Esophagus squamous epithelium (tissue), 5 donors: ENCODE measurements around the gene MAN2C1. TPM values are rescaled to one million over a fixed set of nuclear protein-coding genes. Genes with fewer than 3 reads are reported as not detected.
A peak's percentile ranks its signal among the peaks of the same experiment; 100 is the strongest.
"Not testable (repeated sequence)": the region's sequence is repeated elsewhere in the genome, so short reads cannot be mapped to it uniquely, and the experiment has no call there.

ENCODE experiments used
- DNase-seq: peaks from one replicate; lab custom pipeline; 2025; lab: John Stamatoyannopoulos, UW
- H3K27ac ChIP-seq, 4 donors: fragments of 200-600 bp; sonication (generic); one replicate each; pipeline ENCODE4 v1.5.1; 2016 to 2019; ENCODE audit warnings: mild to moderate bottlenecking in 1 of 4
- H3K27me3 ChIP-seq, 4 donors: fragments of 200-600 bp; sonication (generic); 1 replicate in 3 of 4; 2 replicates in 1 of 4; pipeline versions ENCODE4 v1.5.1 to v1.6.0; 2017 to 2021; ENCODE audit warnings: antibody characterized with exemption in 1 of 4
- H3K36me3 ChIP-seq, 3 donors: fragments of 200-600 bp; sonication (generic); one replicate each; pipeline ENCODE4 v1.5.1; 2016 to 2019
- H3K4me1 ChIP-seq, 3 donors: fragments of 200-600 bp; sonication (generic); one replicate each; pipeline ENCODE4 v1.5.1; 2017 to 2019
- H3K4me3 ChIP-seq, 4 donors: fragments of 200-600 bp; sonication (generic); 1 replicate in 3 of 4; 2 replicates in 1 of 4; pipeline ENCODE4 v1.5.1; 2016 to 2019; ENCODE audit warnings: mild to moderate bottlenecking in 2 of 4, moderate library complexity in 1 of 4
- H3K9me3 ChIP-seq, 3 donors: fragments of 200-600 bp; sonication (generic); one replicate each; pipeline ENCODE4 v1.5.1; 2016 to 2019
- POLR2A ChIP-seq, 4 donors: fragments of 450-650 bp; IDR thresholded peaks; one replicate each; pipeline ENCODE4 v1.6.1; 2017; ENCODE audit warnings: antibody characterized with exemption in 4 of 4, mild to moderate bottlenecking in 4 of 4, moderate library complexity in 3 of 4
- WGBS, 2 donors: methylation state at CpG; one replicate each; pipeline ENCODE4 v1.1.5; 2018; 5-methylcytosine and 5-hydroxymethylcytosine counted together
- intact Hi-C: fragments of 100-400 bp; cut with DNase I; formaldehyde crosslinking; loops from one replicate; pipeline ENCODE4 v1.15.0; 2022
- total RNA-seq, 4 donors: library from RNA; depleted of rRNA; stranded (reverse); fragments of >200 nt; gene quantifications; one replicate each; pipeline ENCODE4 v1.1.0, GENCODE V29; 2016
- TF ChIP-seq, protein P1 (sequence below), 6 experiments: fragments of 450-650 bp in 4 of 6; fragments of 200-600 bp in 2 of 6; sonication (generic) in 2 of 6; IDR thresholded peaks; one replicate each; pipeline ENCODE4 v1.5.1; 2016 to 2019; ENCODE audit warnings: antibody characterized with exemption in 6 of 6, mild to moderate bottlenecking in 4 of 6, moderate library complexity in 4 of 6
- donor health status: DM: yes; HTN: yes; CAD: no.

MAN2C1 gene
- total RNA-seq, 4 donors from 2014 or later, result 60.3 to 134 (median 83.8) TPM

DNA sequence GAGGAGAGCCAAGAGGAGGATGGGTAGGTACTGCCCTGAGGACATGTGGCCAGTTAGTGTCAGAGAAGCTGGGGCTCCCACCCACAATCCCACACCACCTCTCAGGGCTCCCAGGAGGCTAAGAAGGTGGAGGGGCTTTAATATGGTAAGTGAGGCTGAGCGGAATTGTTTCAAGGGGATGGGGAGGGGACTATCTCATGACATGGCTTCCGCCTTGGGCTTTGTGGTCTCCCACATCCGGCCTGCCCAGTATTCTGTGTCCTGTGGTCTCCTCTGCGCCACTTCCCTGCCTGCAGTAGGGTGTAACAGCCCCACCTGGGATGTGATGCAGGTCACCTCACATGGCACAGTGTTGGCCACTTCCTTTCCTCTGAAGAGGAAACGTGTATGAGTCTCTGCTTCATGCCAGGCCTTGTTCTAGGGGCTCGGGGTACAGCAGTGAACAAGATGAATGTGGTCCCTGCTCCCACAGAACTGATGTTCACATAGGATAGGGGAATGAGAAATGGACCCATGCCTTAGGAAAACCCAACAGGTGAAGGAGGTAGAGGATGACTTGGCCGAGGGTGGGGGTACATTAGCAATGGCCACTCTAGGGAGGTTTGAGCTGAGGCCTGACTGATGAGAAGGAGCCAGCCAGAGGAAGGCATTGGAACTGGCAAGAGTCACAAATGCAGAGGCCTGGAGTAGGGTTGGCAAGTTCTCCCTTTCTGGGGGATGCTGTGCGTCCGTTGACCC lies 18.4 kb downstream of the MAN2C1 start:
- TF ChIP-seq, protein P1, sequence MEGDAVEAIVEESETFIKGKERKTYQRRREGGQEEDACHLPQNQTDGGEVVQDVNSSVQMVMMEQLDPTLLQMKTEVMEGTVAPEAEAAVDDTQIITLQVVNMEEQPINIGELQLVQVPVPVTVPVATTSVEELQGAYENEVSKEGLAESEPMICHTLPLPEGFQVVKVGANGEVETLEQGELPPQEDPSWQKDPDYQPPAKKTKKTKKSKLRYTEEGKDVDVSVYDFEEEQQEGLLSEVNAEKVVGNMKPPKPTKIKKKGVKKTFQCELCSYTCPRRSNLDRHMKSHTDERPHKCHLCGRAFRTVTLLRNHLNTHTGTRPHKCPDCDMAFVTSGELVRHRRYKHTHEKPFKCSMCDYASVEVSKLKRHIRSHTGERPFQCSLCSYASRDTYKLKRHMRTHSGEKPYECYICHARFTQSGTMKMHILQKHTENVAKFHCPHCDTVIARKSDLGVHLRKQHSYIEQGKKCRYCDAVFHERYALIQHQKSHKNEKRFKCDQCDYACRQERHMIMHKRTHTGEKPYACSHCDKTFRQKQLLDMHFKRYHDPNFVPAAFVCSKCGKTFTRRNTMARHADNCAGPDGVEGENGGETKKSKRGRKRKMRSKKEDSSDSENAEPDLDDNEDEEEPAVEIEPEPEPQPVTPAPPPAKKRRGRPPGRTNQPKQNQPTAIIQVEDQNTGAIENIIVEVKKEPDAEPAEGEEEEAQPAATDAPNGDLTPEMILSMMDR (IDR thresholded peaks at IDR 0.05), result no peak
- TF ChIP-seq POLR2A (IDR thresholded peaks at IDR 0.05), result no peak
- Histone ChIP-seq H3K4me1 (peaks cover 11 to 41% (median 14%) of the 10 kb centered on the region in 3 donors), H3K4me3 (no peak overlapping the region), H3K9me3 (peaks cover 0 to 4% (median 0%) of the 10 kb centered on the region in 3 donors), H3K36me3 (peaks cover 0 to 13% (median 4%) of the 10 kb centered on the region in 3 donors), H3K27ac (no peak overlapping the region), H3K27me3 (no peaks in the 10 kb centered on the region)
- intact Hi-C loops, result no loop called here
- WGBS, 2 donors, result 49 to 77% methylated on average over 8 to 9 of the region's 9 CpGs
- DNase-seq, result no peak

DNA sequence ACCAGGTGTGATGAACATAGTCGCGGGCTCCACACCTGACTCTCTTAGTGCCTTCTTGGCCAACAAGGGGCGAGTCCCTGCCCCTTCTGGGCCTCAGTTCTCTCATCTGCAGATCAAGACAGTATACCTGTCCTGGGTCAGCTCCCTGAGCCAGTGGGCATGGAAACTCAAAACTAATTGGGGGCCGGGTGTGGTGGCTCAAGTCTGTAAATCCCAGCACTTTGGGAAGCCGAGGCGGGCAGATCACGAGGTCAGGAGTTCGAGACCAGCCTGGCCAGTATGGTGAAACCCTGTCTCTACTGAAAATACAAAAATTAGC lies 19.1 kb downstream of the MAN2C1 start:
- WGBS, 2 donors, result 90 to 97% methylated on average over 2 to 5 of the region's 8 CpGs
- H3K27me3 ChIP-seq, intact Hi-C loops, H3K27ac ChIP-seq, DNase-seq, H3K9me3 ChIP-seq, H3K36me3 ChIP-seq: not testable (repeated sequence)
- Histone ChIP-seq H3K4me3 (peak overlapping the region in 2 of 4 donors; percentile 71 to 85), H3K4me1 (peaks cover 11 to 41% (median 14%) of the 10 kb centered on the region in 3 donors)

DNA sequence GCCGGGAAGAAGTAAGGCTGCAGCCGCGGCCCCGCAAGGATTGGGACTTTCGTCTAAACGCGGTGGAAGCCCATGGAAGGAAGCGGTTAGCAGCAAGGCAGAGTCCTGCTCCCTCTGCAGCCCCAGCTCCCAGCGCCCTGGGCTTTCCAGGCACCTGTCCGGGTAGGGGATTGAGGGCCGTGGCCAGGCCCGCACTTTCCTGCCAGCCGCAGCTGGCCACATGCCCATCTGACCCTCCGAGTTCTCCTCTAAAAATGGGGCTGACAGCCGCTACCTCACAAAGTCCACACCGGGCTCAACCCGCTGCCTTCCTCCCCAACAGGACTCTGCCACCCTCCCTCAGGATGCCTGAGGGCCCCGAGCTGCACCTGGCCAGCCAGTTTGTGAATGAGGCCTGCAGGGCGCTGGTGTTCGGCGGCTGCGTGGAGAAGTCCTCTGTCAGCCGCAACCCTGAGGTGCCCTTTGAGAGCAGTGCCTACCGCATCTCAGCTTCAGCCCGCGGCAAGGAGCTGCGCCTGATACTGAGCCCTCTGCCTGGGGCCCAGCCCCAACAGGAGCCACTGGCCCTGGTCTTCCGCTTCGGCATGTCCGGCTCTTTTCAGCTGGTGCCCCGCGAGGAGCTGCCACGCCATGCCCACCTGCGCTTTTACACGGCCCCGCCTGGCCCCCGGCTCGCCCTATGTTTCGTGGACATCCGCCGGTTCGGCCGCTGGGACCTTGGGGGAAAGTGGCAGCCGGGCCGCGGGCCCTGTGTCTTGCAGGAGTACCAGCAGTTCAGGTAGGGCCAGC lies 19.7 kb downstream of the MAN2C1 start:
- peak overlapping the region; percentile 71 to 89 (median 80) for H3K4me3 ChIP-seq
- WGBS, 2 donors, result 3 to 22% methylated on average over 8 to 19 of the region's 46 CpGs
- H3K4me1 ChIP-seq, result peaks cover 11 to 45% (median 14%) of the 10 kb centered on the region in 3 donors
- H3K27ac ChIP-seq, result peak overlapping the region; percentile 77 to 88 (median 84)
- H3K9me3 ChIP-seq, result peaks cover 0 to 4% (median 0%) of the 10 kb centered on the region in 3 donors
- H3K36me3 ChIP-seq, result peaks cover 0 to under 1% (median 0%) of the 10 kb centered on the region in 3 donors
- no peaks in the 10 kb centered on the region for H3K27me3 ChIP-seq
- intact Hi-C loops, result no loop called here
- TF ChIP-seq POLR2A (IDR thresholded peaks at IDR 0.05), result no peak
- TF ChIP-seq, protein P1 (IDR thresholded peaks at IDR 0.05), result no peak
- DNase-seq, result no peak

DNA sequence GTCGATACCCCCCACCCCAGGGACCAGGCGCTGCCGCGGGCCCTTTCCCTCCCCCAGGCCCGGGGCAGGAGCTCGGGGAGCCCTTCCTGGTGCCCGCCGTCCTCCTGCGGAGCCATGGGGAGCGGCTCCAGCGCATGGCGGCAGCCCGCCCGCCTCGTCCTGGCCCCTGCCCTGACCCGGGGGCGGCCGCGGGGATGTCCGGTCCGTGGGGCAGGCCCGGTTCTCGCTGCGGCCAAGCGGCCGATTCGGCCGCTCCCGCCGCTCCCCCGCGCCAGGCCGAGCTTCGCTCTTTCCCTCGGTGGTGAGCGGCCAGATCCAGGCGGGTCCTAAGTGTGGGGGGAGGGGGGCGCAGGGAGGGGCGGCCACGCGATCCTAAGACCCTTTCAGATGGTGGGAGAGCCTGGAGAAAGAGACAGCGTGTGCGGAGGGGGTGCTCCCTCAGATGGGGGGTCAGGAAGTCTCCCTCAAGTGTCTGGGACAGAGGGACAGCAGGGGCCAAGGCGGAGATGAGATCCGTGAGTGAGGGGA lies 20.3 kb downstream of the MAN2C1 start:
- no peaks in the 10 kb centered on the region for H3K27me3 ChIP-seq
- H3K27ac ChIP-seq, result peak overlapping the region; percentile 77 to 88 (median 84)
- WGBS, 2 donors, result 8 to 9% methylated on average over 3 to 4 of the region's 45 CpGs
- no peak for DNase-seq
- no peaks in the 10 kb centered on the region for H3K36me3 ChIP-seq
- peaks cover 0 to 4% (median 0%) of the 10 kb centered on the region in 3 donors for H3K9me3 ChIP-seq
- no peak for TF ChIP-seq POLR2A (IDR thresholded peaks at IDR 0.05)
- TF ChIP-seq, protein P1 (IDR thresholded peaks at IDR 0.05), result no peak
- H3K4me3 ChIP-seq, result peak overlapping the region; percentile 71 to 89 (median 80)
- intact Hi-C loops, result no loop called here
- H3K4me1 ChIP-seq, result peaks cover 11 to 48% (median 14%) of the 10 kb centered on the region in 3 donors

DNA sequence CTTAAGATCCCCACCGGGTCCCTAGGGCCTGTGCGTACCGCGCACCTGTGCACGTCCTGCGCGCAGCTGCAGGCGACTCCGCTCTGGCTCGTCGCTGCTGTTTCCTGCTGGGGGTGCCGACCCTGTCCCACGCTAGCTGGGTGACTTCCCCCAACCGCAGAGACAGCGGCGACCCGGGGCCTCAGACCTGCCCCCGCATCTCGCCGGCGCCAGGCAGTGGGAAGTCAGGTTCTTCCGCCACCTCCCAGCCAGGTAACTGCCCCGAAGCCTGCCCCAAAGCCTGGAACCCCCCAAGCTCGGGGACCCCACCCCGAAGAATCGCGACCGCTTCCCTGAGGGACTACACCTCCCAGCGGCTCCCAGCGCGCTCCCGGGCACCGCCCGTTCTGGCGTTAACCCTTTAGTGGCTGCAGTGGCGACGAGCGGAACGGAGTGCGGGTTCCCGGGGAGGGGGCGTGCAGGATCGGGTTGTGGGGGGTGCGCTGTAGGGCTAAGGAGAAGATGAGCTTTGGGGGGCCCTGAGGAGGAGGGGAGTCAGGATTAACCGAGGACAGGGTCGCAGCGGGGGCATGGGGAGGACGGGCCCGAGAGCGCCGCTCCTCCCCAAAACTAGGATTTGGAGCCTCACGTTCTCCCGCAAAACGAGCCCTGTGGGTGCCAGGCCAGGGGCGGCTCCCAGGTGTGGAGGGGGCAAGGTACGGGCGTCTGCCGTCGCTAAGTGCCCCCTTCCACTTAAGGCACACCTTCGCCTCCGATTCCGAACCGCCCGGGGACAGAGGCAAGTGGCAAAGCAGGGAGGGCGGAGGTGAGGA lies 21.0 kb downstream of the MAN2C1 start:
- peak overlapping the region; percentile 77 to 88 (median 84) for H3K27ac ChIP-seq
- peaks cover 11 to 48% (median 14%) of the 10 kb centered on the region in 3 donors for H3K4me1 ChIP-seq
- intact Hi-C loops, result no loop called here
- 0% methylated on average over 10 of the region's 65 CpGs; no CpG with 5 or more reads in 1 of the 2 donors for WGBS, 2 donors
- H3K36me3 ChIP-seq, result no peaks in the 10 kb centered on the region
- H3K9me3 ChIP-seq, result peaks cover 0 to 4% (median 0%) of the 10 kb centered on the region in 3 donors
- no peaks in the 10 kb centered on the region for H3K27me3 ChIP-seq
- peak overlapping the region; percentile 71 to 89 (median 80) for H3K4me3 ChIP-seq
- TF ChIP-seq, protein P1 (IDR thresholded peaks at IDR 0.05), result no peak
- TF ChIP-seq POLR2A (IDR thresholded peaks at IDR 0.05), result peak in 2 of 4 donors; percentile 10 to 31
- peak; percentile 31 for DNase-seq
